ENCODE results near the gene NYNRIN.

The NYNRIN gene

GRCh38 chr14:24392325-24393091 is 6.3 kb upstream of the NYNRIN start:
- no peak for DNase-seq

GRCh38 chr14:24394275-24394674 is 4.5 kb upstream of the NYNRIN start:
- no peak for DNase-seq

GRCh38 chr14:24395609-24396582 is 2.9 kb upstream of the NYNRIN start:
- DNase-seq: peak in 3 of 4 experiments; percentile 42 to 64 (median 62)

GRCh38 chr14:24397639-24398292 is 1.0 kb upstream of the NYNRIN start:
- DNase-seq: no peak

GRCh38 chr14:24398293-24398652 is 530 bp upstream of the NYNRIN start:
- no peak for DNase-seq

- DNase-seq: no peak
These were observed 632 bp downstream of the NYNRIN start for GRCh38 chr14:24399447-24399822.

- peak in 2 of 4 experiments; percentile 35 to 64 for DNase-seq
These were observed 1.4 kb downstream of the NYNRIN start for GRCh38 chr14:24399999-24400718.

GRCh38 chr14:24401810-24402702 is 3.3 kb downstream of the NYNRIN start:
- no peak for DNase-seq

- DNase-seq: no peak
These were observed 4.6 kb downstream of the NYNRIN start for GRCh38 chr14:24403294-24403998.

GRCh38 chr14:24404814-24405213 is 6.0 kb downstream of the NYNRIN start:
- no peak for DNase-seq

- DNase-seq: no peak
These were observed 7.6 kb downstream of the NYNRIN start for GRCh38 chr14:24406416-24406815.

GRCh38 chr14:24407608-24408325 is 9.0 kb downstream of the NYNRIN start:
- DNase-seq: no peak

GRCh38 chr14:24408764-24409163 is 10.0 kb downstream of the NYNRIN start:
- DNase-seq: no peak

GRCh38 chr14:24409192-24409591 is 10.4 kb downstream of the NYNRIN start:
- DNase-seq: no peak

GRCh38 chr14:24409956-24410355 is 11.2 kb downstream of the NYNRIN start:
- DNase-seq: no peak

GRCh38 chr14:24411443-24412389 is 12.9 kb downstream of the NYNRIN start:
- DNase-seq: peak; percentile 49 to 73 (median 68)

- no peak for DNase-seq
These were observed 15.3 kb downstream of the NYNRIN start for GRCh38 chr14:24414077-24414476.

GRCh38 chr14:24414732-24415420 is 16.1 kb downstream of the NYNRIN start:
- no peak for DNase-seq
